ENCODE results near the gene PDE9A. TPM values are rescaled to one million over a fixed set of nuclear protein-coding genes. Genes with fewer than 3 reads are reported as not detected.

The PDE9A gene
- total and polyA plus RNA-seq, 2 of the 4 experiments (the other 2 are of a cell fraction): 0.89 to 0.90 TPM

DNA sequence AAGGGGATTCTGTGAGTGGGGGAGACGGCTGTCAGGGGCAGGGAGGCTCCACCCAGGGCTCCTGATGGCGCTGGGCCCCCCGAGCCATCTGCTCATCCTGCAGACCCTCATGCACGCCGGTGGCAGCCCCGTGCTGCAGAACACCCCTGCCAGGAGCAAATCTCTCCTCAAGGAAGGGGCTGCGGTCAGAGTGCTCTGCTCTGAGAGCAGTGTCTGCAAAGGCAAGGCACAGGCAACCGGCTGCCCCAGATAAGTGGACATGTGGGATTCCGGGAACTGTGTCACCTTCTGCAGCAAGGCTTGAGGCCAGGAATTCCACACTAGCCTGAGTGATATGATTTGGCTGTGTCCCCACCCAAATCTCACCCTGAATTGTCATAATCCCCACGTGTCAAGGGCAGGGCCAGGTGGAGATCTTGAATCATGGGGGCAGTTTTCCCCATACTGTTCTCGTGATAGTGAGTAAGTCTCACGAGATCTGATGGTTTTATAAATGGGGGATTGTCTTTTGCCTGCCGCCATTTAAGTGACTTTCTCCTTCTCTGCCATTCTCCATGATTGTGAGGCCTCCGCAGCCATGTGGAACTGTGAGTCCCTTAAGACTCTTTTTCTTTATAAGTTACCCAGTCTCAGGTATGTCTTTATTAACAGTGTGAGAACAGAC, 101.0 kb downstream of the PDE9A start:
- H3K4me2 ChIP-seq (ENCODE audit: low read depth, low read length): no peak overlapping the region
- no peaks in the 10 kb centered on the region for H3K36me3 ChIP-seq (ENCODE audit: control insufficient read depth, insufficient read depth, low read length)
- ChIA-PET POLR2A (ENCODE audit: unreplicated experiment) (no interaction called here), CTCF (no interaction called here)
- no peak overlapping the region for H2AK9ac ChIP-seq (replicated peaks; ENCODE audit: low read depth, low read length, poor library complexity)
- no peak overlapping the region for H3K4me3 ChIP-seq (ENCODE audit: insufficient read depth, low read depth, low read length)
- ATAC-seq (ENCODE audit: low read depth) (no peak), DNase-seq (no peak)
- no peak overlapping the region for H3K4ac ChIP-seq (ENCODE audit: low read depth, low read length)
- H2BK20ac ChIP-seq (ENCODE audit: low read depth, low read length): no peak overlapping the region
- no peaks in the 10 kb centered on the region for H3K79me1 ChIP-seq (ENCODE audit: low read depth in 1 of 2, low read length in 2 of 2)
- H2BK15ac ChIP-seq (ENCODE audit: low read depth, low read length): no peak overlapping the region
- H2AFZ ChIP-seq (replicated peaks; ENCODE audit: low read length, poor library complexity): no peak overlapping the region
- 39% methylated on average over 5 of the region's 14 CpGs; no CpG with 5 or more reads in 1 of the 2 experiments for whole genome bisulfite sequencing, 2 experiments (ENCODE audit: extremely low coverage in 2 of 2, insufficient read length in 1 of 2)
- no peak overlapping the region for H4K91ac ChIP-seq (ENCODE audit: insufficient read depth, low read depth, low read length)
- dilution Hi-C loops (cut with HindIII; ENCODE audit: low sequenced_read_pairs, unreplicated experiment): no loop called here
- no peak overlapping the region for H3K27ac ChIP-seq (ENCODE audit: insufficient read depth, low read length)
- no TSS peak for BruUV-seq (replicated peaks)
- H4K20me1 ChIP-seq (ENCODE audit: insufficient read depth, low read length): no peaks in the 10 kb centered on the region; the same call in 1 of the 2 replicates
- H4K8ac ChIP-seq (ENCODE audit: low read depth in 2 of 2, low read length in 2 of 2): no peak overlapping the region
- no peak overlapping the region for H3K56ac ChIP-seq (ENCODE audit: extremely low read depth, insufficient read depth, low read length)
- H3K18ac ChIP-seq (ENCODE audit: low read depth, low read length): no peak overlapping the region
- intact Hi-C loops (cut with micrococcal nuclease): no loop called here
- no peak overlapping the region for H2AK5ac ChIP-seq (ENCODE audit: low read depth, low read length)
- H3K23ac ChIP-seq (ENCODE audit: low read depth, low read length): no peak overlapping the region
- H3K9me1 ChIP-seq (ENCODE audit: insufficient read depth, low read length): no peaks in the 10 kb centered on the region
- in situ Hi-C loops (cut with MboI; ENCODE audit: low sequenced_read_pairs): loop anchor here (25.0 kb wide), 1 partner anchor 108 kb away; no protein-coding TSS in a partner anchor
- H2BK120ac ChIP-seq (ENCODE audit: low read depth, low read length): no peak overlapping the region
- no peaks in the 10 kb centered on the region for H3K9me3 ChIP-seq (ENCODE audit: control insufficient read depth, insufficient read depth, low read length)
- H3K14ac ChIP-seq (replicated peaks; ENCODE audit: low read depth, low read length): no peak overlapping the region
- H3K4me1 ChIP-seq (ENCODE audit: control insufficient read depth, insufficient read depth, low read length): no peaks in the 10 kb centered on the region
- no peak overlapping the region for H4K5ac ChIP-seq (ENCODE audit: low read depth, low read length)
- no peak for TF ChIP-seq NFE2L2 (IDR thresholded peaks at IDR 0.05; ENCODE audit: low read depth, low read length)
- TF ChIP-seq, protein P1, sequence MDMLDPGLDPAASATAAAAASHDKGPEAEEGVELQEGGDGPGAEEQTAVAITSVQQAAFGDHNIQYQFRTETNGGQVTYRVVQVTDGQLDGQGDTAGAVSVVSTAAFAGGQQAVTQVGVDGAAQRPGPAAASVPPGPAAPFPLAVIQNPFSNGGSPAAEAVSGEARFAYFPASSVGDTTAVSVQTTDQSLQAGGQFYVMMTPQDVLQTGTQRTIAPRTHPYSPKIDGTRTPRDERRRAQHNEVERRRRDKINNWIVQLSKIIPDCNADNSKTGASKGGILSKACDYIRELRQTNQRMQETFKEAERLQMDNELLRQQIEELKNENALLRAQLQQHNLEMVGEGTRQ (IDR thresholded peaks at IDR 0.05; ENCODE audit: low read depth, low read length): no peak
- no peak for TF ChIP-seq RAD21 (IDR thresholded peaks at IDR 0.05; ENCODE audit: low read length)
- TF ChIP-seq, protein P2, sequence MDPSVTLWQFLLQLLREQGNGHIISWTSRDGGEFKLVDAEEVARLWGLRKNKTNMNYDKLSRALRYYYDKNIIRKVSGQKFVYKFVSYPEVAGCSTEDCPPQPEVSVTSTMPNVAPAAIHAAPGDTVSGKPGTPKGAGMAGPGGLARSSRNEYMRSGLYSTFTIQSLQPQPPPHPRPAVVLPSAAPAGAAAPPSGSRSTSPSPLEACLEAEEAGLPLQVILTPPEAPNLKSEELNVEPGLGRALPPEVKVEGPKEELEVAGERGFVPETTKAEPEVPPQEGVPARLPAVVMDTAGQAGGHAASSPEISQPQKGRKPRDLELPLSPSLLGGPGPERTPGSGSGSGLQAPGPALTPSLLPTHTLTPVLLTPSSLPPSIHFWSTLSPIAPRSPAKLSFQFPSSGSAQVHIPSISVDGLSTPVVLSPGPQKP (IDR thresholded peaks at IDR 0.05; ENCODE audit: borderline replicate concordance, low read depth, low read length): no peak
- TF ChIP-seq, protein P3, sequence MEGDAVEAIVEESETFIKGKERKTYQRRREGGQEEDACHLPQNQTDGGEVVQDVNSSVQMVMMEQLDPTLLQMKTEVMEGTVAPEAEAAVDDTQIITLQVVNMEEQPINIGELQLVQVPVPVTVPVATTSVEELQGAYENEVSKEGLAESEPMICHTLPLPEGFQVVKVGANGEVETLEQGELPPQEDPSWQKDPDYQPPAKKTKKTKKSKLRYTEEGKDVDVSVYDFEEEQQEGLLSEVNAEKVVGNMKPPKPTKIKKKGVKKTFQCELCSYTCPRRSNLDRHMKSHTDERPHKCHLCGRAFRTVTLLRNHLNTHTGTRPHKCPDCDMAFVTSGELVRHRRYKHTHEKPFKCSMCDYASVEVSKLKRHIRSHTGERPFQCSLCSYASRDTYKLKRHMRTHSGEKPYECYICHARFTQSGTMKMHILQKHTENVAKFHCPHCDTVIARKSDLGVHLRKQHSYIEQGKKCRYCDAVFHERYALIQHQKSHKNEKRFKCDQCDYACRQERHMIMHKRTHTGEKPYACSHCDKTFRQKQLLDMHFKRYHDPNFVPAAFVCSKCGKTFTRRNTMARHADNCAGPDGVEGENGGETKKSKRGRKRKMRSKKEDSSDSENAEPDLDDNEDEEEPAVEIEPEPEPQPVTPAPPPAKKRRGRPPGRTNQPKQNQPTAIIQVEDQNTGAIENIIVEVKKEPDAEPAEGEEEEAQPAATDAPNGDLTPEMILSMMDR (conservative IDR thresholded peaks at IDR 0.05; ENCODE audit: low read depth, low read length): no peak
- TF ChIP-seq CHD1 (IDR thresholded peaks at IDR 0.05; ENCODE audit: low read depth, low read length): no peak
- TF ChIP-seq FOS (IDR thresholded peaks at IDR 0.05; ENCODE audit: low read depth, low read length): no peak
- no peak for TF ChIP-seq MXI1 (IDR thresholded peaks at IDR 0.05; ENCODE audit: borderline replicate concordance, low read depth, low read length)
- no peak for TF ChIP-seq POLR2A (IDR thresholded peaks at IDR 0.05; ENCODE audit: low read depth, low read length)
- TF ChIP-seq SMC3 (IDR thresholded peaks at IDR 0.05; ENCODE audit: low read depth, low read length): no peak
- TF ChIP-seq MAFK (IDR thresholded peaks at IDR 0.05; ENCODE audit: low read depth, low read length): no peak
- TF ChIP-seq MAZ (IDR thresholded peaks at IDR 0.05; ENCODE audit: borderline replicate concordance, low read depth, low read length): no peak
- no peaks in the 10 kb centered on the region; the same call in 1 of the 2 replicates for H3K27me3 ChIP-seq (ENCODE audit: control insufficient read depth, insufficient read depth, low read length)
- H2BK5ac ChIP-seq (ENCODE audit: low read depth, low read length, poor library complexity, severe bottlenecking): no peak overlapping the region
- H3K9ac ChIP-seq (ENCODE audit: low read depth, low read length): no peak overlapping the region
